ENCODE data around the gene PTPRN2. TPM values are rescaled to one million over a fixed set of nuclear protein-coding genes. Genes with fewer than 3 reads are reported as not detected.
A peak's percentile ranks its signal among the peaks of the same experiment; 100 is the strongest.

Gene PTPRN2
- polyA plus RNA-seq, 1 donor from 2014 or later = 1.6 TPM

DNA sequence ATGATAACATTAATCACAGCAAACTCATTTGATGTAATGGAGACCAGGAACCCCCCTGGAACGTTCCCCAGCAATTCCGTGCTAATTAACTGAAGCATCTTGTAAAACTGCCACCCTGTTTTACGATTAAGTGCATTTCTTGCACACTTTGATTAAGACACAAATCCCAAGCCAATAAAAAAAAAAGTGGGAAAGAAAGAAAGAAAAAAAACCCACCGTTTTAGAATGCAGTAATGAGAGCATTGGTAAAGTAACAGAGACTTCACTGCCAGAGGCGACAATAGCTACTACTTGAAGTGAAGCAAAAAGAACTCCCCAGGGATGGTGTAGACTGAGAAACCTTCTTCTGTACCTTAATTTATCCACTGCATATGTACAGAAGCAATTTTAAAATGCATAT, 616.1 kb downstream of the PTPRN2 start:
- H3K9me3 Mint-ChIP-seq = peaks cover 4 to 27% (median 17%) of the 10 kb centered on the region in 3 donors
- no peaks in the 10 kb centered on the region for H3K27me3 Mint-ChIP-seq
- no peak overlapping the region for H3K4me3 Mint-ChIP-seq
- H3K27ac Mint-ChIP-seq = no peak overlapping the region
- no peaks in the 10 kb centered on the region for H3K4me1 Mint-ChIP-seq
- peaks cover 3% of the 10 kb centered on the region for H3K36me3 Mint-ChIP-seq

DNA sequence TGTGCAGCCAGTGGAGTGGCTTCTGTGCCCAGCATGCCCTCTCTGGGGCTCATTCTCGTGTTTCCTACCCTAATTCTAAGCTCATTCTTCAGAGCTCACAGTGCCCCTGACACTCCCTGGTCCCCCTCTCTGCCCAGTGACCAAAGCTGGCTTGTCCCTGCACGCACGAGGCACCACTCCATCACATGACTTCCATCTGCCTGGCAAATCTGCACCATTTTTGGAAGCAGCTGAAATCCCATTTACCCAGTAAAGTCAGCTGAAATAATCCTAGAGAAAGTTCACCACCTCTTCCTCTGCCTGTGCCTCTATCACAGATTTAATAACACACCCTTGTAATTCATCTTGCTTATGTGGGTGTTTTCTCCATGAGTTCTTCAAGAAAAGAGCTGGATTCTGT, 616.9 kb downstream of the PTPRN2 start:
- H3K27ac Mint-ChIP-seq = no peak overlapping the region
- H3K36me3 Mint-ChIP-seq = peaks cover 3% of the 10 kb centered on the region
- no peak overlapping the region for H3K4me3 Mint-ChIP-seq
- no peaks in the 10 kb centered on the region for H3K4me1 Mint-ChIP-seq
- H3K27me3 Mint-ChIP-seq = no peaks in the 10 kb centered on the region
- peaks cover 4 to 24% (median 17%) of the 10 kb centered on the region in 3 donors for H3K9me3 Mint-ChIP-seq

DNA sequence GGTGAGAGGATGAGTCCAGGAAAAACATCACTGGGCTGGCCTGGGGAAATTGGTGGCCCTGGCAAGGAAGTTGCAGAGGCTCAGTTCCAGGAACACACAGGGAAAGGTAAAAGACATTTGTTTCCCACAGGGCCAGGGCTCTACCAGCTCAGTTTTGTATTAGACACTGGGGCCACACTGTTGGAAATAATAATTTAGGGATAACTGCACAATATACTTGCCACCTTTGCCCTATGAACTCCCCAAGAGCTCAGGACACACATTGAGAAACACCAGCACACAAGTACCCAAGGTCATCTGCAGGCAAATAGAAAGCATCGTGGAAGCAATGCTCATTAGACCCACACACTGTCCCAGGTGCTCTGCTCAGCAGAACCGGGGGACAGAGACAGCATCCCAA, 617.6 kb downstream of the PTPRN2 start:
- Mint-ChIP-seq H3K27me3 (no peaks in the 10 kb centered on the region), H3K27ac (no peak overlapping the region), H3K4me3 (no peak overlapping the region), H3K9me3 (peaks cover 4 to 20% (median 12%) of the 10 kb centered on the region in 3 donors), H3K36me3 (no peaks in the 10 kb centered on the region), H3K4me1 (no peaks in the 10 kb centered on the region)

GRCh38 chr7:157966490-157966889, 621.1 kb downstream of the PTPRN2 start:
- Mint-ChIP-seq H3K4me1 (no peaks in the 10 kb centered on the region), H3K36me3 (no peaks in the 10 kb centered on the region), H3K9me3 (peaks cover 6 to 14% (median 8%) of the 10 kb centered on the region in 3 donors), H3K4me3 (no peak overlapping the region), H3K27me3 (no peaks in the 10 kb centered on the region), H3K27ac (no peak overlapping the region)

- Mint-ChIP-seq H3K27ac (no peak overlapping the region), H3K4me1 (no peaks in the 10 kb centered on the region), H3K27me3 (no peaks in the 10 kb centered on the region), H3K9me3 (peaks cover 0 to 6% (median 2%) of the 10 kb centered on the region in 3 donors), H3K36me3 (no peaks in the 10 kb centered on the region), H3K4me3 (no peak overlapping the region)
Measured at GRCh38 chr7:157964521-157964920, 623.1 kb downstream of the PTPRN2 start.

GRCh38 chr7:157964016-157964415, 623.6 kb downstream of the PTPRN2 start:
- Mint-ChIP-seq H3K9me3 (peaks cover 0 to 6% (median 2%) of the 10 kb centered on the region in 3 donors), H3K4me3 (no peak overlapping the region), H3K4me1 (no peaks in the 10 kb centered on the region), H3K27ac (no peak overlapping the region), H3K36me3 (no peaks in the 10 kb centered on the region), H3K27me3 (no peaks in the 10 kb centered on the region)

DNA sequence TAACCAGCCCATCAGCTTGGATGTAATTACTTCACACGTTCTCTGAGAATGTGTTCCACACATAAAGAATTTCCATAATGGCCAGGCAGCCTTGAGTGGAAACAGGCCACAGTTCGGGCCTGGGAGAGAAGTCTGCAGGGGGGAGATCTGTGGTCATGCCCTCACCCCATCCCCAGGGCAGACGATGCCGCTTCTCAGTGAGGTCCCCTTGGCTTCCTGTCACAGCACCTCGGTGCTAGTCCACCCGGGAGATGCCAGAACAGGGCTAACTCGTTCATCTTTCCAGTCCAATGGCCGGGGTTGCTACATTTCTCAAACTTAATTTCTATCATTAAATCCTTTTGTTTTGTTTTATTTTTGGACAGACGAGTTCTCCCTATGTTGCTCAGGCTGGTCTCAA, 624.1 kb downstream of the PTPRN2 start:
- no peaks in the 10 kb centered on the region for H3K27me3 Mint-ChIP-seq
- H3K9me3 Mint-ChIP-seq = peaks cover 0 to 5% (median 2%) of the 10 kb centered on the region in 3 donors
- no peak overlapping the region for H3K4me3 Mint-ChIP-seq
- no peaks in the 10 kb centered on the region for H3K4me1 Mint-ChIP-seq
- H3K36me3 Mint-ChIP-seq = no peaks in the 10 kb centered on the region
- H3K27ac Mint-ChIP-seq = no peak overlapping the region

DNA sequence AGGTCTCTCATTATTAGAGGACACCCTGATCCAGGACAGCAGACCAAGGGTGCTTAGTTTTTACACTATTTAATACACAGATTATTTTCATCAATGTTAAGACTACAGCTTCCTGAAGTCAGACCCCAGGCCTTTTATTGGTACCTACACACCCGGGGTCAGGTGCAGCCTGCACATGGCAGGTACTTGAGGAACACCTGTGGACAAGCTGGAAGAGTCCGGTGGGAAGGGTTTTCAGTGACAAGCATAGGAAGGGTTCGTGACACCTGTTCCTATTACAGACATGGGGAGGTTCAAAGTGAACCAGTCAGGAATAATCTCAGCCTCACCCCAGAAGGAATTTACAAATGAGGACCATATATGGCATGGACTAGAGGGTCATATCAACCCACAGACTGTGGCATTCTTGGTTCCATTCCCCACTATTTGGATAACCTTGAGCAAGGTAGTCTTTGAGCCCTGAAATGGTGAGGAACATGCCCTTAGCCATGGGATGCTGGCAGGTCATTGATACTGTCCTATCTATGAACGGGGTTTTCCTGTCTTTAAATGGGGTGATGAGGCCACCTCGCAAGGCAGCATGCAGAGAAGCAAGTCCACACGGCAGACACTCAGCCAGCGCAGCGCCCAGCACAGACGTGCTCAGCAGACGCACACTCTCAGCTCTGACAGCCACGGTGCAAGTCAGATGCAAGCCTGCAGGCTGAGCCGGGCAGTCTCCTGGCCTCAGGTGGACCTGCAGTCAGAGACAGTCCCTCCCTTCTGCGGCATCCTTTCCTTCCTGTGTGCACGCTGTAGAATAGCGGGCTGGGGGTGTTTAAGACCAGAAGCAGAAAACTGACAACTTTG, 624.9 kb downstream of the PTPRN2 start:
- H3K27me3 Mint-ChIP-seq = no peaks in the 10 kb centered on the region
- no peak overlapping the region for H3K4me3 Mint-ChIP-seq
- H3K4me1 Mint-ChIP-seq = no peaks in the 10 kb centered on the region
- H3K27ac Mint-ChIP-seq = no peak overlapping the region
- no peaks in the 10 kb centered on the region for H3K36me3 Mint-ChIP-seq
- peaks cover 2 to 4% (median 2%) of the 10 kb centered on the region in 3 donors for H3K9me3 Mint-ChIP-seq

DNA sequence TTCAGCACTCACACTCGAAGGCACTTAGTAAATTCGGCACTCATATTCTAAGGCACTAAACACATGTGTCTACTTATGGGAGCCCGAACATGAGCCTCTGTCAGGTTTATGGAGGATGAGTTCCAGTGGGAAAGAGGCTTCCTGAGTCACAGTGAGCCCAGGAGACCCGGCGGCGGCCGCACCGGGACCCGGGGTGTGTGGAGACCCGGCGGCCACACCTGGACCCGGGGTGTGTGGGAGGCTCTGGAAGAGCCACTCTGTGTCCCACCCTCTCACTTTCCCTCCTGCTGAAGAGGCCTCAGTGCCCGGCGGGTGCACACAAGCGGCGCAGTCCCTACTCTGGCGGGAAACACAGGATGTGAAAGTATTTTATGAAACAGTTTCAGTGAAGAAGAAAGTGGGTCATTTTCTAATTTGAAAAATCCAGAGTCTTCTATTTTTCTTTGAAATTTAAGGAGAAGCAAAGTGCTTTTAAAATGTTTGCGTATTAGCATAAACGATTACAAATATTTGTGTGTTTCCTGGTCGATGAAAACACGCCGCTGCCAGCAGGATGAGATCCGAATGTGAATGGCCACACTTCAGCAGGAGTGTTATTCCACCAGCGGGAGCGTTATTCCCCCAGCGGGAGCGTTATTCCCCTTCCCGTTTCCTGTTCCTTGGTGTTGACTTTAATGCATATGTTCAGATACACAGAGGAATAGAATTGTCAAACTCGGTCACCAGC, 625.7 kb downstream of the PTPRN2 start:
- Mint-ChIP-seq H3K4me3 (no peak overlapping the region), H3K27me3 (no peaks in the 10 kb centered on the region), H3K9me3 (peaks cover 2 to 4% (median 3%) of the 10 kb centered on the region in 3 donors), H3K4me1 (no peaks in the 10 kb centered on the region), H3K27ac (no peak overlapping the region), H3K36me3 (no peaks in the 10 kb centered on the region)

DNA sequence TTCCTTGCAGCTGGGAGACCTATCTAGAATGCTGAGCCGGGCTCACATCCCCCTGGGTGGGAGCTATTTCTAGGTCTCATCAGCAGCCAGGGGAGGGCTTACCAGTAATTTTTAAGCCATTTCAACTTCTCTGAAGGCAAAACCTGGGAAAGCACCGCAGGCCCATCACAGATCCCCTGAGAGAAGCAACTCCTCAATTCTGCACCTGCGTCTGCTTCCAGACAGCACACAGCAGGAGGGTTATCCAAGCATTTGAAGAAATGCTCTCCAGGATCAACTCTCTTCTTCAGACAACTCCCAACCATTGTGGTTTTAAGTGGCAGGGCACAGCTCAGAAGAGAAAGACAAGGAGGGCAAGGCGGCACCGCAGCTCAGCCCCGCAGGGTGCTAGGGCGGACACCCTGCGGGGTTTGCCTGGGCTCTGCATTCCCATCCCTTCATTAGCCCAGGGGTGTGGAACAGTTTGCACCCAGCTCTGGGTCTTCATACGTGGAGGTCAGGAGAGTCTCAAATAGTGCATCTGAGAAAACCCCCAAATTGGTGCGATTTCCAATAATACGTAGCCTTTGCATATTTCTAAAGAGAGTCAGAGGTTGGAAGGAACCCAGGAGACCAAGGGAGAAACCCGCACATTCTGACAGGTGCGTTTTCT, 632.1 kb downstream of the PTPRN2 start:
- Mint-ChIP-seq H3K27me3 (no peaks in the 10 kb centered on the region), H3K9me3 (peaks cover 3 to 11% (median 5%) of the 10 kb centered on the region in 3 donors), H3K27ac (no peak overlapping the region), H3K4me3 (no peak overlapping the region), H3K36me3 (peaks cover 2% of the 10 kb centered on the region), H3K4me1 (no peaks in the 10 kb centered on the region)

GRCh38 chr7:157954901-157955300, 632.7 kb downstream of the PTPRN2 start:
- no peaks in the 10 kb centered on the region for H3K27me3 Mint-ChIP-seq
- H3K4me1 Mint-ChIP-seq = no peaks in the 10 kb centered on the region
- H3K9me3 Mint-ChIP-seq = peaks cover 5 to 13% (median 8%) of the 10 kb centered on the region in 3 donors
- no peak overlapping the region for H3K4me3 Mint-ChIP-seq
- no peak overlapping the region for H3K27ac Mint-ChIP-seq
- H3K36me3 Mint-ChIP-seq = peaks cover 2% of the 10 kb centered on the region

GRCh38 chr7:157952841-157953645, 634.6 kb downstream of the PTPRN2 start:
- H3K27ac Mint-ChIP-seq = no peak overlapping the region
- H3K9me3 Mint-ChIP-seq = peaks cover 5 to 10% (median 8%) of the 10 kb centered on the region in 3 donors
- no peaks in the 10 kb centered on the region for H3K4me1 Mint-ChIP-seq
- no peak overlapping the region for H3K4me3 Mint-ChIP-seq
- no peaks in the 10 kb centered on the region for H3K27me3 Mint-ChIP-seq
- H3K36me3 Mint-ChIP-seq = peaks cover 2% of the 10 kb centered on the region

DNA sequence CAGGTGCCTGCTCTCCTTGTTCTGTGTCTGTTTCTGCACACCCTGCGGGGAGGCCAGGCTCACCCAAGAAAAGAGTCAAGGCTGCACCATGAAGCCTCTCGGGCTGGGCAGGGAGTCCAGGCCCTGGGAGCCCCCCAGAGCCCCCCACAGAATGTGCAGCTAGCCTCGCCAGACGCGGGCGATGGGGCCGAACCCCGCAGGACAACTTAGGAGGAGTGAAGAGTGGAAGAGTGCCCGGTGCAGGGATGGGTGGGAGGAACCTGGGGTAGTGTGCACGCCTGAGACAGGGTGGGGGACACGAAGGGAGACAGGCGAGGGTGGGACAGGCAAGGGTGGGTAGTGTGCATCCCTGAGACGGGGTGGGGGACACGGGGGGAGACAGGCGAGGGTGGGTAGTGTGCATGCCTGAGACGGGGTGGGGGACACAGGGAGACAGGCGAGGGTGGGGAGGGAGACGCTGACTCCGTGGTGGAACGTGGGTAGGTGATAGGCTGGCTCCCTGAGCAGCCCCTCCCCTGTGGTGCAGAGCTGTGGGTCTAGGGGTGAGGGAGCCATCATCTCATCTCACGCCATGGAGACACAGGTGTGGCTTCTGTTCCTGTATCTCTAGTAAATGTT, 635.5 kb downstream of the PTPRN2 start:
- H3K9me3 Mint-ChIP-seq = peaks cover 5 to 14% (median 10%) of the 10 kb centered on the region in 3 donors
- H3K4me3 Mint-ChIP-seq = peak overlapping the region in 1 of 4 donors; percentile 48
- H3K4me1 Mint-ChIP-seq = no peaks in the 10 kb centered on the region
- H3K27ac Mint-ChIP-seq = peak overlapping the region in 1 of 3 donors; percentile 59
- no peaks in the 10 kb centered on the region for H3K27me3 Mint-ChIP-seq
- H3K36me3 Mint-ChIP-seq = peaks cover 2% of the 10 kb centered on the region
